GM12801 (cell line): ENCODE data around the gene SPEM1.

Experiments
- TF ChIP-seq, protein P1 (sequence below): IDR thresholded peaks from one replicate; pipeline ENCODE4 v1.5.1; 2011; ENCODE audit warnings: control low read depth; ENCODE audit not compliant: insufficient read length; ENCODE audit errors: extremely low read depth

The SPEM1 gene

DNA sequence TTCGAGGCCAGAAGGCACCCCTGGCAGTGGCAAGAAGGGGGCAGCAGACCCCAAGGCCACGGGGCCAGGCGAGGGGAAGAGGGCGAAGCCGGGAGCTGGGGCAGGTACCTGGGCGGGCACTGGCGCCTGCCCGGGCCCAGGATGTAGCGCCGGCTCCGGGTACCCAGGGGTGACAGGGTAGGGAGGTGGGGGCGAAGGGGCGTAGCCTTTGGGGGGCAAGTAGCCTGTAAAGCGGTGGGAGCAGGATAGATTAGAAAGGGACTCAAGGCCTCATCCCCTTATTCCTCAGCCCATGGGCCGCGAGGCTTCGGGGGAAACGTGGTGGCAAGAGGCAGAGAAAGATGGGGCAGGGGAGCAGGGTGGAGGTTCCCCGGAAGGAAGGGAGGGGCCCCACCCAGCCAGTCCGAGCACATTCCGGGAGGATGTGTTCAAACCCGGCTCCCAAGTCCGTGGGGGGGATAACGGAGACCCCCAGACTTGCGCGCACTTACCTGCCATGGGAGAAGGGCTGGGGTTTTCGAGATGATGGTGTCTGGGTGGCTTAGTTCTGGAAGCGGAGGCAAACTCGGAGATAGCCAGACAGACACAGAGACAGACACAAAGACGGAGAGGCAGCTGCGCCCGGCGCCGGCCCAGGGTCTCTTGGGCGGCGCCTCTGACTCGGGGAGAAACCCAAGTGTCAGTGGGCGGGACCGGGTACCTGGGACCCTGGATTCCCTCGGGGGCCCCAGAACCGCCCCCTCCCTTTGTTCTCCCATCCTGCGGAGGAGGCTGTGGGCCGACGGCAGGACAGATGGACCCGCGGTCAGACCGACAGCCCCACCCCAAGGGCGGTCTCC is 26.3 kb upstream of the SPEM1 start:
- TF ChIP-seq, protein P1, sequence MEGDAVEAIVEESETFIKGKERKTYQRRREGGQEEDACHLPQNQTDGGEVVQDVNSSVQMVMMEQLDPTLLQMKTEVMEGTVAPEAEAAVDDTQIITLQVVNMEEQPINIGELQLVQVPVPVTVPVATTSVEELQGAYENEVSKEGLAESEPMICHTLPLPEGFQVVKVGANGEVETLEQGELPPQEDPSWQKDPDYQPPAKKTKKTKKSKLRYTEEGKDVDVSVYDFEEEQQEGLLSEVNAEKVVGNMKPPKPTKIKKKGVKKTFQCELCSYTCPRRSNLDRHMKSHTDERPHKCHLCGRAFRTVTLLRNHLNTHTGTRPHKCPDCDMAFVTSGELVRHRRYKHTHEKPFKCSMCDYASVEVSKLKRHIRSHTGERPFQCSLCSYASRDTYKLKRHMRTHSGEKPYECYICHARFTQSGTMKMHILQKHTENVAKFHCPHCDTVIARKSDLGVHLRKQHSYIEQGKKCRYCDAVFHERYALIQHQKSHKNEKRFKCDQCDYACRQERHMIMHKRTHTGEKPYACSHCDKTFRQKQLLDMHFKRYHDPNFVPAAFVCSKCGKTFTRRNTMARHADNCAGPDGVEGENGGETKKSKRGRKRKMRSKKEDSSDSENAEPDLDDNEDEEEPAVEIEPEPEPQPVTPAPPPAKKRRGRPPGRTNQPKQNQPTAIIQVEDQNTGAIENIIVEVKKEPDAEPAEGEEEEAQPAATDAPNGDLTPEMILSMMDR = no peak

DNA sequence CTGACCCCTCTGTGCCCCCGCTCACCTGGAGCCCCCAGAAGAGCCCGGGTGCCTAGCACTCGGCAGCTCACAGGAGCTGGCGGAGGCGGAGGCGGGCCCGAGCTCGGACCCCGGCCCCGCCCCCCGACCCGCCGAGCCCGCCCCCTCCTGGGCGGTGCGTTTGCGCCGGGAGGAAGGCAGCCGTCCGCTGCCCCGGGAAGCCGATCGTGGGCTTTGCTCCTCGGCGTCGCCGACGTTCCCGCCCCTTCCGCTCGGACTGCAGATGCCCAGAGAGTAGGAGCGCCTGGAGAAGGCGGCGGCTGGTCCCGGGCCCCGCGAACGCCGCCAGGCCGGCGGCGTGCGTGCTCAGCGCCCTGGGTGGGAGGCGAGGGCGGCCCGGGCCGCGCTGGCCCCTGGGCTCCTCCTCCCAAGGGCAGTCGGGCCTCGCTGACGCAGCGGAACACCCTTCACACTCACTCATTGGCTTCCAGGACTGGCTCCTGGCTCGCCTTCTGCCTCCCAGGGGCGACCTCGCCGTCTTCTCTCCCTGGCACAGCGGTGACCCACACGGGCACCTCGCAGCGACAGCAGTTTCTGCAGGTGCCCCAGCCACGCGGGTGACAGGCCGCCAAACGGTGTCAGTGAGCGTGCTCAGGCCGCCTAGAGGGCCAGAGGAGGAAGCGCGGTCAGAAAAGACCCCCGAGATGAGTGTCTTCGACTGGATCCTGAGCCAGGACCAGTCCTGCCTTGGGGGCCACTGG is 25.5 kb upstream of the SPEM1 start, which contains the start of gene PLSCR3:
Gene PLSCR3 (minus strand): TSS at position 74 of the 740 bp plus-strand sequence. CDS start 415 bp downstream, outside the sequence.
- TF ChIP-seq, protein P1 = no peak

GRCh38 chr17:7396147-7396546 is 24.0 kb upstream of the SPEM1 start:
- TF ChIP-seq, protein P1 = no peak

DNA sequence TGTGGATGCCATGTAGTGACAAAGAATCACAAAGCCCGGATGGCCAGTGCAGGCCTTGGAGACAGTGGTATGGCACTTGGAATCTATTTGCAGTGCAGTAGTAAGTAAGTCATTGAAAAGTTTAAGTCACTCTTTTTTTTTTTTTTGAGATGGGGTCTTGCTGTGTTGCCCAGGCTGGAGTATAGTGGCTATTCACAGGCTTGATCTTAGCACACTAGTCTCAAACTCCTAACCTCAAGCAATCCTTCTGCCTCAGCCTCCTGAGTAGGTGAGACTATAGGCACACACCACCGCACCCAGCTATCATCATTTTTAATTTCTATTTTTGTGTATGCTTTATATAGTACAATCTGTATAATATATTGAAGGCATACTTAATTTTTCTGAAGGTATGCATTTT is 21.5 kb upstream of the SPEM1 start:
- TF ChIP-seq, protein P1 = no peak

DNA sequence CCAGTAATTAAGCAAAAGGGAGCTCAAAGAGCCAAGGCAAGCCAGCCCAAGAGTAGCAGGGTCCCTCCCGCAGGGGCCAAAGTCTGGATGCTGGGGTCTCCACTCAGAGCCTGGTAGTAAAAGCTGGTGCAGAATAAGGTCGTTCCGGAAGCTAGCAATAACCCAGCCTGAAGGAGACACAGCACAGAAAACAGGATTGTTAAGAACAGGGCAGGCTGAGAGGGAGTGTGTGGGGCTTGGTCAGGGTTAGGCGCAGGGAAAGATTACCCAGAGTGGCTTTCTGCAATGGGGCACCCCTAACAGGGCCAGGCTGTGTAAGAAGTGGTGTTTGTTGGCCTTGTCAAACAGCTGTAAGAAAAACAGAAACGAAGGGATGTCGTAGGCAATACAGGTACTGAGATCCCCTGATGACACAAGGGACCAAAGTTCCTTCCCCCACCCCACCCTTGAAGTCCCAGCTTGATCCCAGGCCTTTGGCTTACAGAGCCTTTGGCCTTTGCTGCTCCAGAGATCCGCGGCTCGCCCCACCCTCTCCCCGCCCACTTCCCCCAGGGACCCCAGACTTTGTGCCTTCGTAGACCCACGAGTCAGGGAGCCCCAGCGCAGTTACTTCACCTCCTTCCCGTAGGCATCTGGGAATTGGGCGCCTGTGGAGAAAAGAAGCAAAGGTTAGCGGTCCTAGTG is 16.9 kb upstream of the SPEM1 start:
- TF ChIP-seq, protein P1 = no peak

DNA sequence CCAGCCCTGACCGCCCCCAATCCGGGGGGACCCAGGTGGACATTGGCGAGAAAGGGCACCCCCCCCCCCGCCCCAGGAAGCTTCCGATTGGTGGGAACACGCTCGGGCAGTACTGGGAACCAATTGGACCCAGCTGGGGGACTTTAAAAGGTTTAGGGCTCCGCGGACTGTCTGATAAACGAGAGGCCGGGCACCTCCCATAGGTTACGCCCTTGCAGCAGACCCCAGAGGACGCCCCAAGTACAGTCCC is 16.5 kb upstream of the SPEM1 start:
- TF ChIP-seq, protein P1 = no peak
